HG03139 (cell line): ENCODE results near the gene CR1L.
"Not testable (repeated sequence)": the region's sequence is repeated elsewhere in the genome, so short reads cannot be mapped to it uniquely, and the experiment has no call there.

ENCODE experiments used
- ATAC-seq: cut with Tn5 transposase; IDR thresholded peaks from one replicate; pipeline ENCODE4 v1.9.1; 2021; ENCODE audit not compliant: unreplicated experiment

The CR1L gene

GRCh38 chr1:207645635-207646081, 725 bp downstream of the CR1L start:
- no peak for ATAC-seq

DNA sequence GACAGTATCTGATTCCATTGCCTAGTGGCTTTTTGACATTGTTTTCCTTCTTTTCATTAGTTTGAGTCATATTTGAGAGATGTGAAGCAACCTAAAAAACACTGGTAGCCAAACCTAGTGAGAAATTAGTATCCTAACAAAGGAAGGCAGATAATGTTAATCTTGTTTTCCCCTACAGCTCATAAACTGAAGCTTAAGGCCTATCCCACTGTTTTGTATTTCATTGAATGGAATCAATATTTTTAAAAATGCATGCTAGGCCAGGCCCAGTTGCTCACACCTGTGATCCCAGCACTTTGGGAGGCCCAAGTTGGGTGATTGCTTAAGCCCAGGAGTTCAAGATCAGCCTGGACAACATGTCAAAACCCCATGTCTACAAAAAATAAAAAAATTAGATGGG, 1.2 kb downstream of the CR1L start:
- no peak for ATAC-seq

DNA sequence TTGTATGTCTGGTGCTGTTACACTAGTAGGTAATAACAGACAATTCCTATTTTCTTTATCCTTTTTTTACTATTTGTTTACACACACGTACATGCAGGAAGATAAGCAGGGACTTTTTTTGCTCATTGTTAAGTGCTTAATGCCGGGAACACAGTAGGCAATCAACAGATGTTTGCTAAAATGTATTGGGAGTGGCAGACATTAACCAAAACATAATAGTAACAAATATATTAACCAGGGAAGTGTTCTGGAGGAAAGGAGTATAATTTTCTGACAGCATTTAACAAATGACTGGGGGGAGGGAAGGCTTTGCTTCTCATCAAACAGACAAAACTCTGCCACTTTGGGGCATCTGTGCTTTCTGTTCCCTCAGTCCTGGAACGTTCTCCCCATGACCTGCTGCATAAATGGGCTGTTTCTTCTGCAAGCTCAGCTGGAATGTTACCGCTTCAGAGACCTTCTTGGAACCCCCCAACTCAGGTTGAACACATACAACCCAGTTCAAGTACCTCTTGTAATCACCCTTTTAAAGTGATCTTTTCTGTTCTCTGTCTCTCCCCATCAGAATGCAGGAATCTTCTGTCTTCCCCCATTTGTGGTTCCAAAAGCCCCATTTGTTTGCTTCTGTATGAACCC, 2.1 kb downstream of the CR1L start:
- no peak for ATAC-seq

DNA sequence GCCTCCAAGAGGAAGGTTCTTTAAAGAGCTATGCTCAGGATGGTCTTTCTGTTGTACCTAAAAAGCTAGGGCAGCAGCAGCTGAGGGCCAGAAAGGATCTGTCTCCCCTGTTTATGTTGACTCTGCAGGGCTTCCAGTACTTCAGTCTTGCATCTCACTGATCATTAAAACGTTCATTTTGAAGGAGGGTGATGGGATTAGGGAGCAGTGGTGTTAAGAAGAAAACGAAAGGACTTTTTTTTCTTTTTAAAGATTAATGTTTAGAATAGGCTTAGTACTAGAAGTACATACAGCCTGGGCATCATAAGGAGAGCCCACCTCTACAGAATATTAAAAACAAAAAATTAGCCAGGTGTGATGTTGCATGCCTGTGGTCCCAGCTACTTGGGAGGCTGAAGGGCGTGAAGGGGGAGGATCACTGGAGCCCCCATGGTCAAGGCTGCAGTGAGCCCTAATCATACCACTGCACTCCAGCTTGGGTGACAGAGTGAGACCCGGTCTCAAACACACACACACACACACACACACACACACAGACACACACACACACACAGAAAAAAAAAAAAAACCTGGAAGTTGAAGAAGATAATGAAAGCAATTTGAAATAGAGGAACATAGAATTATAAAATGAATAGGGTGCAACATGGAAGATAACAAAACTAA, 2.9 kb downstream of the CR1L start:
- ATAC-seq: no peak

DNA sequence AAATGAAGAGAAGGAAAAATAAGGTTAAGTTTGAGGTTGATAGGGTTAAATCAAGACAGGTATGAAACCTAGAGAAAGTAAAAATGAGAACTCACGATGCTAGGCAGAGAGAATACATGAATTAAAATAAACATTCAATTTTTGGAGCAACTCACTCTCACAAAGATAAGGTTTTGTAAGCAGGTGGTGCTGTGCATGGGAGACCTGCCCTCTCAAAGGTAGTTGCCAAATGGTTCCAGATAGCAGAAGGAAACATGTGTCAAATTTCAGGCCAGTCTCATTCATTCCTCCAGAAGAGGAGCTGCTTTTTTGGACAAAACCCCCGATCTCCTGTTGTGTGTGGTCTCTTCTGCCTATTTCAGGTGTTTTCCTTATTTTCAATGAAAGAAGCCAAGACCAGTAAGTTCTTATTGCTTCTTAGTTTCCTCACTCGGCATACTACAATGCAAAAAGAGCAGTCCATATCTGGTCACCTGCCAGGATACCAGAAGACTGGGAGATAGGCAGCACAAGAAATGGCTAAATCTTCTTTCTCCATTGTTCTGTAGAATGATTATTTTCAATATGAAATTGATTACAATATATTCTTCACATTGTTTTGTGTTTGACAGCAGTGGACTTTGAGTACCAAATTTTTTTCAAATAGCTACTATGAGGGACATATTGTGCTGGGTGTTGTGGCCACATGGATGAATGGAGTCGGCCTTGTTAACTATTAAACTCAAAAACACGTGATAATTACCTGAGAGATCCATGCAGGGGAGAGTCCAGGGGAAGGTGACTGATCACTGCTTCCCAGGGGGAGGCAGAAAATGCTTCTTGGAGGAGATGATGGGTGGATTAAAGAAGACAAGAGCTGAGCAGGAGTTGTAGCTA, 3.6 kb downstream of the CR1L start:
- no peak for ATAC-seq

DNA sequence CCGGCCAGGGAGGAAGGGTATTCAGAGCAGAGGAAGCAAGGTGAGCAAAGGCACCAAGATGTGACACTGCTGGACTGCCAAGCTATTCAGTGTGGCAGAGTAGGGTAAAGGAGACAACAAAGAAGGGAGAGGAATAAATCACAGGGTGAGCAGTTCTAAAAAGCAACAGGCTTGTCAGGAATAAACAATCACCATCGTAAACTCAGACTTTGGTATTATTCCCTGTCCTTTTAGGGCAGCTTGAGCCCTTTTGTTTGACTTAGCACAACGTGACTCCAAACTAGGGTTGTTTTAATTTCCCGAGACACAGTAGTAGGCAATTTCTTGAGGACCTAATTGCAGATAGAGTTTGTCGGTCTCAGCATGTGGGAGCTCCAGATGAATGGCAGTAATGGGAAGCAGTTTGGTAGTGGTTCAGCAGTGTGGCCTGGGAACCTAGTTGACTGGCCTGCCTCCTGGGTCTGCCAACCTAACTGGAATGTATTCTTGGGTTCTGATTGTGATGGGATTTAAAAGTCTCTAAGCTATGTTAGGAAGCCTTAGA, 4.3 kb downstream of the CR1L start:
- ATAC-seq: no peak

GRCh38 chr1:207649865-207650580, 5.1 kb downstream of the CR1L start:
- ATAC-seq: no peak

DNA sequence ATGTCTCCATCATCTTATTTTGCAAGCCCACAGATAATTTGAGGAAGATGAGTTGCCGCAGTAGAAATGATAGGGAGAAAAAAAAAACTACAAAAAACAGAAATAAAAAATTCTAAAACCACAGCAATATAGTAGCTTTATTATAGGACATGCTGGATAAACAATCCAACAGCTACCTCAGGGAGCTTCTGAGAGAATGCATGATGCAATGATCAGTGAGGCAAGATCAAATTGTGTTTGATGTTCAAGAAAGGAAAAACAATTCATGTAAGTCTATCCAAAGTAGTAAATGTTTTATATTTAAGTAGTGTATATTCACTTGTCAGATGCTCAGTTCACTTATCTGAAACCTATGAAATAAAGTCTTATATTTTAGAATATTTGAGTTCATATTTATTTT, 6.7 kb downstream of the CR1L start:
- no peak for ATAC-seq

GRCh38 chr1:207654320-207654719, 9.4 kb downstream of the CR1L start:
- no peak for ATAC-seq

- no peak for ATAC-seq
Observed at GRCh38 chr1:207658408-207658807, 13.5 kb downstream of the CR1L start.

- no peak for ATAC-seq
Observed at GRCh38 chr1:207658904-207659485, 14.1 kb downstream of the CR1L start.

- ATAC-seq: no peak
Observed at GRCh38 chr1:207659545-207660153, 14.7 kb downstream of the CR1L start.

DNA sequence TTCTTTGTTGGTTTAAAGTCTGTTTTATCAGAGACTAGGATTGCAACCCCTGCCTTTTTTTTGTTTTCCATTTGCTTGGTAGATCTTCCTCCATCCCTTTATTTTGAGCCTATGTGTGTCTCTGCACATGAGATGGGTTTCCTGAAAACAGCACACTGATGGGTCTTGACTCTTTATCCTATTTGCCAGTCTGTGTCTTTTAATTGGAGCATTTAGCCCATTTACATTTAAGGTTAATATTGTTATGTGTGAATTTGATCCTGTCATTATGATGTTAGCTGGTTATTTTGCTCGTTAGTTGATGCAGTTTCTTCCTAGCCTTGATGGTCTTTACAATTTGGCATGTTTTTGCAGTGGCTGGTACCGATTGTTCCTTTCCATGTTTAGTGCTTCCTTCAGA, 16.5 kb downstream of the CR1L start:
- ATAC-seq: not testable (repeated sequence)

- no peak for ATAC-seq
Observed at GRCh38 chr1:207666342-207666741, 21.4 kb downstream of the CR1L start.

GRCh38 chr1:207669528-207670009, 24.6 kb downstream of the CR1L start:
- no peak for ATAC-seq

DNA sequence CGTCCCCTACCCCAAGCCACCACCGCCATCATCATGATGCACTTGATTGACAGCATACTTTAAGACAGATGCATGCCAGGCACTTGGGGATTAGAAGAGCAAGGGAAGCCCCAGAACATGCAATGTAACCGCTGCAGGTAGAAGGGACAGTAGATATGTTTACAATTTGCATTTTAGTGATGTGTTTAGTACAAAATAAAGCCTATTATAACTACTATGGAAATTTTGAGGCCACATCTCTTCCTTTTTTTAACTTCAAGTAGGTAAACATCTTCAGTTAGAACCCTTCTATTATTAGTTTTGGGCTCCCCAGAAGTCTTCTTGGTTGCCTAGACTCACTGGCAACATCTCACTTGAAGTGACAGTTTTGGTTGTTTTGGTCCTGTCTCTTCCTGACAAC, 25.3 kb downstream of the CR1L start:
- no peak for ATAC-seq

DNA sequence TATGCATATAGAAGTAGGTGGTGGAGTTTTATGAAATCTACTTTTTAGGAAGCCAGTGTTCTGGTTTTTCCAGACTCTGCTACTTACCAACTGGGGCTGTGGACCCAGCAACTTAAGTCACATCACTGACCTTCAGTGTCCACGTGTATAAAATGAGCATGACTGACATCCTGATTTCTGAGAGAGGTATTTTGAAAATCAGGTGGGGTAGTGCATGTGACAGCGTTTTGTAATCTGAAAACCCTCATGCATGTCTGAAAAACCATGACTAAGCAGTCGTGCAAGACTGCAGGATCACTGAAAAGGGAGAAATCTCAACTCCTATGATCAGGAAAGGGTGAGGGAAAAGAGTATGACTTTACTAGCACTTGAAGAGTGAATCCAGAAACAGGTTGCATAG, 26.1 kb downstream of the CR1L start:
- no peak for ATAC-seq

GRCh38 chr1:207672522-207673130, 27.7 kb downstream of the CR1L start:
- no peak for ATAC-seq

- ATAC-seq: no peak
Observed at GRCh38 chr1:207673399-207673798, 28.5 kb downstream of the CR1L start.

GRCh38 chr1:207676153-207676552, 31.2 kb downstream of the CR1L start:
- ATAC-seq: no peak
